Stimulated activated CD4-positive, alpha-beta T cell treated with anti-CD3 and anti-CD28 coated beads, TNF-alpha, amount 100 ng/mL, for 24 hours (primary cell): ENCODE measurements around the gene NCOR1.
"Not testable (repeated sequence)": the region's sequence is repeated elsewhere in the genome, so short reads cannot be mapped to it uniquely, and the experiment has no call there.

ENCODE experiments used
- DNase-seq, 3 experiments: peaks; one replicate each; pipeline ENCODE4 v3.0.0-alpha.2; 2020; ENCODE audit warnings: low read depth in 3 of 3

Gene NCOR1

DNA sequence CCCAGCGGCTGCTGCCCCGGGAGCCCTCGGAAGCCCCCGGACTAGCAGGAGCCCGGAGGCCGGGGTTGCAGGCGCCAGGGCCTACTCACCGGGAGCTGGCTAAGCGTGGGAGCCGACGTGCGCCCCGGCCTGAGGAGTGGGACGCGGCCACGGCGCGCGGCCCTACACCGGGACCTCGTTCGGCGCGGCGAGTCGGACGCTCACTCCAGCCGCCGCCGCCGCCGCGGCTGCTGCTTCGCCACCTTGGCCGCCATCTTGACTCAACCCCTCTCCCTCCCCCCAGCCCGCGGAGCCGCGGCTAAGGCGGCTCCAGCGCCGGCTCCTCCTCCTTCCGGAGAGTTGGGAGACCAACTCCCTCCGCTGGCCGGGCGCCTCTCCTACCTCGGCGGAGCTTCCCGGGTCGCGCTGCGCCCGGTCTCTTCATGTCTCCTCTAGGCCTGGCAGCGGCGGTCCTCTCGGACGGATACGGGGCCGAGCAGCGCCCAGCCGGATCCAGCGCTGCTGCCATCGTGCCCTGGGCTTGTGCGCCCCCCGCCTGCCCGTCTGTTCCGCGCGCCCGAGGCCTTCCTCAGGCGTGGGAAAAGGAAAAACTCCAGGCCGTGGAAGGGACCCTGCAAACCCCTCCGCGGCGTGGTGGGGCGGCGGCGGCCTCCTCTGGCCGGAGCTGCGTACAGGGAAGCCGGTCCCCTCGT lies at the start of gene NCOR1:
TSS of gene NCOR1 (minus strand) at position 262 of the 692 bp plus-strand sequence. CDS start 20,965 bp downstream, outside the sequence.
- DNase-seq = peak; percentile 79 to 89 (median 81)

- DNase-seq = no peak
Measured at GRCh38 chr17:16262201-16262600, 46.9 kb upstream of the NCOR1 start.

- no peak for DNase-seq
Measured at GRCh38 chr17:16261049-16261448, 45.7 kb upstream of the NCOR1 start.

DNA sequence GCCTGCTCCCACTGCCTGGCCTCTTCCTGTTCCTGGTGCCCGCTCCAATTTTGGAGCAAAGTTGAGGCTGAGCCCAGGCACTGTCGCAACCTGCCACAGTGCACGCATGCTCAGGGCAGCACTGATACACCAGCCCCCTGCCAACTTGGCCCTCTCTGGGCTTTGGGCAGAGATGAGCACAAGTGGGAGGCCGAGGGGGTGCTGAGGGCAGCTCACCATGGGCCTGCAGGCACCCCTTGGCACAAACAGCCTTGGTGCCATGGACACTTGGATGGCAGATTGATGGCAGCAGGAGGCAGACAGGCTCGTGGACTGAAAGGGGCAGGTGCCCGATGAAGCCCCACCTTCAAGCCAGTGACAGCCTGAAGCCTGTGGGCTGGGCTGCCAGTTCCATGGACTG lies 44.6 kb upstream of the NCOR1 start:
- no peak for DNase-seq

- no peak for DNase-seq
Measured at GRCh38 chr17:16258901-16259300, 43.6 kb upstream of the NCOR1 start.

- DNase-seq = no peak
Measured at GRCh38 chr17:16255481-16255921, 40.2 kb upstream of the NCOR1 start.

GRCh38 chr17:16254773-16255400 lies 39.6 kb upstream of the NCOR1 start:
- DNase-seq = no peak

DNA sequence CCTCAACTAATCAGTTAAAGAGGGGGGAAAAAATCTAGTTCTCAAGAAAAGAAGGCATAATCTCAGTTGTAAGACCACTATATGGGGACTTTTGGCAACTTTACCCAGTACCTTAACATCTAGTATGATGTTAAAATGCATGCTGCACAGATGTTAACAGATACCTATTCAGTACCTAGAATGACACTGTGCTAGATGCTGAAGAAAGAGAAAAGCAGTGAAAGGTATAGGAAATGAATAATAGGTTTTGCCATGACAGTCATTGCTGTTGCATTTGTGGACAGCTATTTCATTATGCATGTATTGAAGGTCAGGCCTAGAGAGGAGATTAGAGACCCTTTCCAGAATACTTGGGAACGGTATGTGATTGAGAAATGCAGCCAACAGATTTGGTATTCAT lies 36.2 kb upstream of the NCOR1 start:
- DNase-seq = no peak

DNA sequence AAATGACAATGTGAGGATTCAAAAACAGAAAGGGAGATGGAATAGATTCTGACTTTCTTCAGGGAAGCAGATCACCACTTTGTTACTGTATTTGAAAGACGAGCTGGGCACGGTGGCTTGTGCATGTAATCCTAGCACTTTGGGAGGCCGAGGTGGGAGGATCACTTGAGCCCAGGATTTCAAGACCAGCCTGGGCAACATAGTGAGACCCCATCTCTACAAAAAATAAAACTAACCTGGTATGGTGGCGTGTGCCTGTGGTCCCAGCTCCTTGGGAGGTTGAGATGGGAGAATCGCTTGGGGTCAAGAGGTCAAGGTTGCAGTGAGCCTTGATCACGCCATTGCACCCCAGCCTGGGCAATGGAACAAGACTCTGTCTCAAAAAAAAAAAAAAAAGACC lies 35.7 kb upstream of the NCOR1 start:
- DNase-seq = no peak

DNA sequence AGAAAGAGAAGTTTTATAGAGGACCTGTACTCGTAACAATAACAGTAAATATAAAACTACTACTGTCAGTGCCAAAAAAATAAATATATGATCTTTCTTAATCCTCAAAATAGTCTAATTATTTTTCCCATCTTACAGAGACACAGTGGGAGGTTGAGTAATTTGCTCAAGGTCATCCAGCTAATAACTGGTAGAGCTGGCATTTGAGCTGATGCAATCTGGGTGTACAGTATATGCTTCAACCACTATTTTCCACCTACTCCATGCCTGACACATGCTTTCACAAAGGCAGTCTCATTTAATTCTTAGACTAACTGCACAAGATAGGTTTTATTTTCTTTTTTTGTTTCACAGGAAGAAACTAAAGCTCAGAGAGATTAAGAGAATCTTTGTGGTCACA lies 35.3 kb upstream of the NCOR1 start:
- no peak for DNase-seq

GRCh38 chr17:16247586-16247984 lies 32.3 kb upstream of the NCOR1 start:
- no peak for DNase-seq

GRCh38 chr17:16243801-16244567 lies 28.6 kb upstream of the NCOR1 start:
- DNase-seq = no peak

DNA sequence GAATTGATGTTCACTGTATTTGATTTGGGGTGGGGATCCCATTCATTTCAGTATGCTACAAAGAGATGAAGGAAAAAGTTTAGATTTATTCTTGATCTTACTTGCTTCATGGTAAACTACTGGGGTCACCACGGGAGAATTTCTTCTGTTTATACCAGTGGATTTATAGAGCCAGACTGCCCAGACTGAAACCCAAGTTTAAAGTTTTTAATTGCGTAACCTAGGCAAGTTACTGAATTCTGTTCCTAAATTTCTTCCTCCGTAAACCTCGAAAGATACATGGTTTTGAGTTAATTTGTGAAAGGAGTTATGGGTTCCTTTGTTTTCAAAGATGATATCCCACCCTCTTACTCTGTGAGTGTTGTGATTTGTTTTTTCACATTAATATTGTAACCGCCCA lies 28.1 kb upstream of the NCOR1 start:
- no peak for DNase-seq

GRCh38 chr17:16241906-16242399 lies 26.6 kb upstream of the NCOR1 start:
- DNase-seq = no peak

GRCh38 chr17:16239931-16240330 lies 24.6 kb upstream of the NCOR1 start:
- no peak for DNase-seq

GRCh38 chr17:16232391-16232790 lies 17.1 kb upstream of the NCOR1 start:
- no peak for DNase-seq

GRCh38 chr17:16229912-16230561 lies 14.7 kb upstream of the NCOR1 start:
- not testable (repeated sequence) for DNase-seq

- no peak for DNase-seq
Measured at GRCh38 chr17:16222406-16222805, 7.1 kb upstream of the NCOR1 start.

DNA sequence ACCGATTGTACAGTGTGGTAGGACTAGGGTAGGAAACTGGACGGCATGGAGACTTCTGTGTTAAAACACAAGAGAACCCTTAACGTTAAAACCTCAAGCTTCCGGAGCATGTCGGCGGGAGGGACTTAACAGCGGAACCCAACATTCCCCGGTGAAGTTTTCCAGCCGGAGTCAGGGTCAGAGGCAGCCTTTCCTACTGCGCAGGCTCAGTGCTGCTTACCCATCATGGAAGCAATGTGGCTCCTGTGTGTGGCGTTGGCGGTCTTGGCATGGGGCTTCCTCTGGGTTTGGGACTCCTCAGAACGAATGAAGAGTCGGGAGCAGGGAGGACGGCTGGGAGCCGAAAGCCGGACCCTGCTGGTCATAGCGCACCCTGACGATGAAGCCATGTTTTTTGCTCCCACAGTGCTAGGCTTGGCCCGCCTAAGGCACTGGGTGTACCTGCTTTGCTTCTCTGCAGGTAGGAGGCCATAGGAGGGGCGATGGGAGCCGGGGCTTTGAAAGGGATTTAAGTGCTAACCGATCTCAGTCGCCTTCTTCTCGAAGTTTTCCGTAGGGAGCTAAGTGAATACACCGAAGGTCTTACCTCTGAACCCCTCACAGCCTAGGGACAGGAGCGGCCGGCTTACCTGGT lies 1.8 kb upstream of the NCOR1 start, which contains the start of gene PIGL:
TSS of gene PIGL (plus strand) at position 209 of the 634 bp plus-strand sequence. CDS start at position 226, 17 bp downstream.
- DNase-seq = peak; percentile 80 to 87 (median 86)

DNA sequence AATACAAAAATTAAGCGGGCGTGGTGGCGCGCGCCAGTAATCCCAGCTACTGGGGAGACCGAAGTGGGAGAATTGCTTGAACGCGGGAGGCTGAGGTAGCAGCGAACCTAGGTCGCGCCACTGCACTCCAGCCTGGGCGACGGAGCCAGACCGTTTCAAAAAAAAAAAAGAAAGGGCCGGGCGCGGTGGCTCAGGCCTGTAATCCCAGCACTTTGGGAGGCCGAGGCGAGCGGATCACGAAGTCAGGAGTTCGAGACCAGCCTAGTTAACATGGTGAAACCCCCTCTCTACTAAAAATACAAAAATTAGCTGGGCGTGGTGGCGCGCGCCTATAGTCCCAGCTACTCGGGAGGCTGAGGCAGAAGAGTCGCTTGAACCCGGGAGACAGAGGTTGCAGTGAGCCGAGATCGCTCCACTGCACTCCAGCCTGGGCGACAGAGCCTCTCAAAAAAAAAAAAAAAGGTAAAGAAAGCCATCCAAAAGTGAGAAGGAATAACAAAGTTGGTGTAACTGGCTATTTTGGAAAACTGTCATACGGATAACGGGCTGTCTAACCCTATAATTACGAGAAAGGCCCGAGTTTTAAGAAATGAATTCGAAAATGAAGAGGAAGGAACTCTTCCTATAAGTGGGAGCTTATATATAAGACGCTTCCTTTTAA lies 1.1 kb upstream of the NCOR1 start:
- DNase-seq = not testable (repeated sequence)

GRCh38 chr17:16215965-16216316 lies 607 bp upstream of the NCOR1 start:
- no peak for DNase-seq
